ENCODE results near the gene TFB2M. TPM values are rescaled to one million over a fixed set of nuclear protein-coding genes. Genes with fewer than 3 reads are reported as not detected.

TFB2M gene
- total and polyA plus RNA-seq, 10 of the 15 experiments (the other 5 are each of a cell fraction or from before 2014, with no cell fraction given), result 25.2 to 66.0 (median 36.1) TPM

DNA sequence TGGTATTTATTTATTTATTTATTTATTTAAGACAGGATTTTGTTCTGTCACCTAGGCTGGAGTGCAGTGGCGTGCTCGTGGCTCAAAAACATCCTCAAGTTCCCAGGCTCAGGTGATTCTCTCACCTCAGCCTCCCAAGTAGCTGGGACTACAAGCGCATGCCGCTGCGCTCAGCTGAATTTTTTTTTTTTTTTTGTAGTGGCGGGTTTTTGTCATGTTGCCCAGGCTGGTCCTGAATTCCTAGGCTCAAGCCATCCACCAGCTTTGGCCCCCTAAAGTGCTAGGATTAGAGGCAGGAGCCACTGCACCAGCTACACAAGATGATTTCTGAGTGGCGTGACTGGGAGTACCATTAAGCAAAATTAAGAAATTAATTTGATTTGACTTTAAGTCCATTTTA, 31.9 kb upstream of the TFB2M start:
- Histone ChIP-seq H4K20me1 (ENCODE audit: control insufficient read depth, insufficient read depth) (no peaks in the 10 kb centered on the region), H3K4me3 (no peak overlapping the region), H3K9ac (ENCODE audit: control insufficient read depth, insufficient read depth, low read length) (no peak overlapping the region), H3K36me3 (ENCODE audit: control insufficient read depth in 2 of 2, insufficient read depth in 2 of 2, low read length in 1 of 2) (peaks cover 0 to 6% of the 10 kb centered on the region in 2 experiments; a peak in 1 of 4 replicates), H3K4me2 (ENCODE audit: control insufficient read depth, insufficient read depth) (no peak overlapping the region), H3K9me3 (replicated peaks; ENCODE audit: control insufficient read depth, insufficient read depth, low read length) (no peaks in the 10 kb centered on the region), H3K79me2 (ENCODE audit: control insufficient read depth, insufficient read depth, low read length) (peaks cover 4% of the 10 kb centered on the region), H2AFZ (ENCODE audit: control insufficient read depth, low read depth, low read length) (no peak overlapping the region), H3K27ac (ENCODE audit: control insufficient read depth, insufficient read depth) (no peak overlapping the region), H3K4me1 (ENCODE audit: control insufficient read depth, insufficient read depth, low read length) (peaks cover 4% of the 10 kb centered on the region; the same call in 1 of the 2 replicates), H3K27me3 (replicated peaks in 1 of 2; ENCODE audit: control insufficient read depth in 2 of 2, insufficient read depth in 2 of 2, low read length in 1 of 2) (no peaks in the 10 kb centered on the region)
- POLR2A ChIA-PET, result no interaction called here
- TF ChIP-seq BMI1 (IDR thresholded peaks at IDR 0.05; ENCODE audit: borderline replicate concordance) (no peak), RELA (IDR thresholded peaks at IDR 0.05; ENCODE audit: borderline replicate concordance, partially characterized antibody) (no peak), IRF4 (IDR thresholded peaks at IDR 0.05; ENCODE audit: low read depth, low read length) (no peak), SUPT20H (IDR thresholded peaks at IDR 0.05; ENCODE audit: borderline replicate concordance, control insufficient read depth, low read depth, low read length) (no peak), FOXK2 (IDR thresholded peaks at IDR 0.05) (no peak)
- TF ChIP-seq, protein P1, sequence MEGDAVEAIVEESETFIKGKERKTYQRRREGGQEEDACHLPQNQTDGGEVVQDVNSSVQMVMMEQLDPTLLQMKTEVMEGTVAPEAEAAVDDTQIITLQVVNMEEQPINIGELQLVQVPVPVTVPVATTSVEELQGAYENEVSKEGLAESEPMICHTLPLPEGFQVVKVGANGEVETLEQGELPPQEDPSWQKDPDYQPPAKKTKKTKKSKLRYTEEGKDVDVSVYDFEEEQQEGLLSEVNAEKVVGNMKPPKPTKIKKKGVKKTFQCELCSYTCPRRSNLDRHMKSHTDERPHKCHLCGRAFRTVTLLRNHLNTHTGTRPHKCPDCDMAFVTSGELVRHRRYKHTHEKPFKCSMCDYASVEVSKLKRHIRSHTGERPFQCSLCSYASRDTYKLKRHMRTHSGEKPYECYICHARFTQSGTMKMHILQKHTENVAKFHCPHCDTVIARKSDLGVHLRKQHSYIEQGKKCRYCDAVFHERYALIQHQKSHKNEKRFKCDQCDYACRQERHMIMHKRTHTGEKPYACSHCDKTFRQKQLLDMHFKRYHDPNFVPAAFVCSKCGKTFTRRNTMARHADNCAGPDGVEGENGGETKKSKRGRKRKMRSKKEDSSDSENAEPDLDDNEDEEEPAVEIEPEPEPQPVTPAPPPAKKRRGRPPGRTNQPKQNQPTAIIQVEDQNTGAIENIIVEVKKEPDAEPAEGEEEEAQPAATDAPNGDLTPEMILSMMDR (IDR thresholded peaks at IDR 0.05 in 2 of 3, conservative IDR thresholded peaks at IDR 0.05 in 1 of 3; ENCODE audit: control insufficient read depth in 2 of 3, extremely low read depth in 1 of 3, insufficient read depth in 1 of 3, low read depth in 3 of 3, low read length in 3 of 3), result no peak
- TF ChIP-seq, protein P2, sequence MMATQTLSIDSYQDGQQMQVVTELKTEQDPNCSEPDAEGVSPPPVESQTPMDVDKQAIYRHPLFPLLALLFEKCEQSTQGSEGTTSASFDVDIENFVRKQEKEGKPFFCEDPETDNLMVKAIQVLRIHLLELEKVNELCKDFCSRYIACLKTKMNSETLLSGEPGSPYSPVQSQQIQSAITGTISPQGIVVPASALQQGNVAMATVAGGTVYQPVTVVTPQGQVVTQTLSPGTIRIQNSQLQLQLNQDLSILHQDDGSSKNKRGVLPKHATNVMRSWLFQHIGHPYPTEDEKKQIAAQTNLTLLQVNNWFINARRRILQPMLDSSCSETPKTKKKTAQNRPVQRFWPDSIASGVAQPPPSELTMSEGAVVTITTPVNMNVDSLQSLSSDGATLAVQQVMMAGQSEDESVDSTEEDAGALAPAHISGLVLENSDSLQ (IDR thresholded peaks at IDR 0.05), result no peak
- TF ChIP-seq, protein P3, sequence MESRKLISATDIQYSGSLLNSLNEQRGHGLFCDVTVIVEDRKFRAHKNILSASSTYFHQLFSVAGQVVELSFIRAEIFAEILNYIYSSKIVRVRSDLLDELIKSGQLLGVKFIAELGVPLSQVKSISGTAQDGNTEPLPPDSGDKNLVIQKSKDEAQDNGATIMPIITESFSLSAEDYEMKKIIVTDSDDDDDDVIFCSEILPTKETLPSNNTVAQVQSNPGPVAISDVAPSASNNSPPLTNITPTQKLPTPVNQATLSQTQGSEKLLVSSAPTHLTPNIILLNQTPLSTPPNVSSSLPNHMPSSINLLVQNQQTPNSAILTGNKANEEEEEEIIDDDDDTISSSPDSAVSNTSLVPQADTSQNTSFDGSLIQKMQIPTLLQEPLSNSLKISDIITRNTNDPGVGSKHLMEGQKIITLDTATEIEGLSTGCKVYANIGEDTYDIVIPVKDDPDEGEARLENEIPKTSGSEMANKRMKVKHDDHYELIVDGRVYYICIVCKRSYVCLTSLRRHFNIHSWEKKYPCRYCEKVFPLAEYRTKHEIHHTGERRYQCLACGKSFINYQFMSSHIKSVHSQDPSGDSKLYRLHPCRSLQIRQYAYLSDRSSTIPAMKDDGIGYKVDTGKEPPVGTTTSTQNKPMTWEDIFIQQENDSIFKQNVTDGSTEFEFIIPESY (IDR thresholded peaks at IDR 0.05), result no peak
- DNase-seq (ENCODE audit: low read depth, low spot score) (no peak), FAIRE-seq (no peak), ATAC-seq (no peak)
- CTCF ChIA-PET, result interaction anchor here (0.5 to 0.9 kb wide), 2 partner anchors 20 to 100 kb away, joined by 3 read pairs; no protein-coding TSS in a partner anchor
- SMC1A ChIA-PET (ENCODE audit: uncharacterized antibody, unreplicated experiment), result interaction anchor here (1.1 kb wide), 1 partner anchor 9 kb away, joined by 3 read pairs; no protein-coding TSS in a partner anchor
- no TSS peak for BruUV-seq (replicated peaks)
- 97% methylated on average over 7 of the region's 7 CpGs for WGBS (ENCODE audit: insufficient coverage, insufficient replicate concordance, low lambda C conversion rate, missing lambda C conversion rate)
- in situ Hi-C loops (cut with MboI) (no loop called here), intact Hi-C loops (cut with micrococcal nuclease; ENCODE audit: unreplicated experiment) (no loop called here)
- RAD21 ChIA-PET (ENCODE audit: unreplicated experiment), result no interaction called here
